Measurements from ENCODE around the gene RAB40A. TPM values are rescaled to one million over a fixed set of nuclear protein-coding genes. Genes with fewer than 3 reads are reported as not detected.

RAB40A gene
- total and polyA plus RNA-seq, 2 donors (not counting 1 experiment from before 2014, with no cell fraction given) = 0.15 to 0.67 TPM

DNA sequence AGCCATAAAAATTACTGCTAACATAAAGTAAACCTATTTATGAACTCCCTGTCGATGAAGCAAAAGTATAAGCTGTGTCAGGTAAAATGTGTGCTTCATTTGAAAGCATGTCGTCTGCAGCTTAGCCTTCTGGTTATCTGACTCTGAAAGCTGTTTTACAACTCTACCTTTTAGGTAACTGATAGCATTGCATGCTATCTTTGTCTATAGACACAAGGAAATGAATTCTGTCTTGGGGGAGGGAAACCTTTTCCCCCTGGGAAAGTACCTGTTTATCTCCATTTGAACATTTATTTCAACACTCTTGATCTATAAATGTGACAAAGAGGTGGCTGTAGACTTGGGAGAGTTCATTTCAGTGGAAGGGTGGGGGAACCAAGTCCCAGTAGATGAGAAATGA is 51.4 kb downstream of the RAB40A start:
- Histone ChIP-seq H3K9ac (ENCODE audit: low read length) (no peak overlapping the region), H3K4me1 (ENCODE audit: control insufficient read depth in 2 of 2, insufficient read depth in 2 of 2, low read length in 2 of 2) (peaks cover 0 to 3% of the 10 kb centered on the region in 2 donors), H4K20me1 (ENCODE audit: control insufficient read depth, insufficient read depth, low read length, poor library complexity, severe bottlenecking) (no peaks in the 10 kb centered on the region), H3K4me3 (ENCODE audit: control extremely low read depth in 1 of 5, extremely low read depth in 1 of 5, insufficient read depth in 1 of 5, low read depth in 2 of 5, low read length in 4 of 5) (no peak overlapping the region), H3K27me3 (replicated peaks in 1 of 4; ENCODE audit: control extremely low read depth in 1 of 4, control insufficient read depth in 3 of 4, insufficient read depth in 4 of 4, low read length in 3 of 4) (peaks cover 0 to 3% (median 0%) of the 10 kb centered on the region in 4 experiments), H3K36me3 (replicated peaks in 1 of 2; ENCODE audit: control extremely low read depth in 1 of 2, control insufficient read depth in 1 of 2, extremely low read depth in 1 of 2, insufficient read depth in 2 of 2, low read length in 1 of 2) (no peaks in the 10 kb centered on the region), H3K4me2 (replicated peaks; ENCODE audit: low read depth, low read length, poor library complexity, severe bottlenecking) (no peak overlapping the region), H3K79me2 (ENCODE audit: control insufficient read depth, insufficient read depth, low read length) (no peaks in the 10 kb centered on the region), H3K9me3 (ENCODE audit: control extremely low read depth in 1 of 3, control insufficient read depth in 2 of 3, insufficient read depth in 1 of 3, low read length in 2 of 3) (no peaks in the 10 kb centered on the region), H2AFZ (ENCODE audit: insufficient read depth, low read depth, low read length, poor library complexity, severe bottlenecking) (no peak overlapping the region), H3K27ac (ENCODE audit: low read length in 2 of 2) (no peak overlapping the region)
- no peaks in the 10 kb centered on the region for H3K9me3 Mint-ChIP-seq (ENCODE audit: insufficient read depth)
- H3K4me3 Mint-ChIP-seq = no peak overlapping the region
- H3K27me3 Mint-ChIP-seq = no peaks in the 10 kb centered on the region
- WGBS (ENCODE audit: insufficient coverage) = no CpG with 5 or more reads among the region's 2 CpGs
- DNase-seq (no peak), ATAC-seq (ENCODE audit: low read depth) (no peak)
- H3K4me1 Mint-ChIP-seq = peaks cover 6% of the 10 kb centered on the region
- no peak for TF ChIP-seq EZH2 (IDR thresholded peaks at IDR 0.05; ENCODE audit: borderline replicate concordance, insufficient read depth, low read depth, low read length, poor library complexity, severe bottlenecking)
- TF ChIP-seq, protein P1, sequence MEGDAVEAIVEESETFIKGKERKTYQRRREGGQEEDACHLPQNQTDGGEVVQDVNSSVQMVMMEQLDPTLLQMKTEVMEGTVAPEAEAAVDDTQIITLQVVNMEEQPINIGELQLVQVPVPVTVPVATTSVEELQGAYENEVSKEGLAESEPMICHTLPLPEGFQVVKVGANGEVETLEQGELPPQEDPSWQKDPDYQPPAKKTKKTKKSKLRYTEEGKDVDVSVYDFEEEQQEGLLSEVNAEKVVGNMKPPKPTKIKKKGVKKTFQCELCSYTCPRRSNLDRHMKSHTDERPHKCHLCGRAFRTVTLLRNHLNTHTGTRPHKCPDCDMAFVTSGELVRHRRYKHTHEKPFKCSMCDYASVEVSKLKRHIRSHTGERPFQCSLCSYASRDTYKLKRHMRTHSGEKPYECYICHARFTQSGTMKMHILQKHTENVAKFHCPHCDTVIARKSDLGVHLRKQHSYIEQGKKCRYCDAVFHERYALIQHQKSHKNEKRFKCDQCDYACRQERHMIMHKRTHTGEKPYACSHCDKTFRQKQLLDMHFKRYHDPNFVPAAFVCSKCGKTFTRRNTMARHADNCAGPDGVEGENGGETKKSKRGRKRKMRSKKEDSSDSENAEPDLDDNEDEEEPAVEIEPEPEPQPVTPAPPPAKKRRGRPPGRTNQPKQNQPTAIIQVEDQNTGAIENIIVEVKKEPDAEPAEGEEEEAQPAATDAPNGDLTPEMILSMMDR (IDR thresholded peaks at IDR 0.05) = no peak
- intact Hi-C loops (cut with micrococcal nuclease) = no loop called here
- CTCF ChIA-PET = no interaction called here
- POLR2A ChIA-PET = no interaction called here
- no peak overlapping the region for H3K27ac Mint-ChIP-seq

DNA sequence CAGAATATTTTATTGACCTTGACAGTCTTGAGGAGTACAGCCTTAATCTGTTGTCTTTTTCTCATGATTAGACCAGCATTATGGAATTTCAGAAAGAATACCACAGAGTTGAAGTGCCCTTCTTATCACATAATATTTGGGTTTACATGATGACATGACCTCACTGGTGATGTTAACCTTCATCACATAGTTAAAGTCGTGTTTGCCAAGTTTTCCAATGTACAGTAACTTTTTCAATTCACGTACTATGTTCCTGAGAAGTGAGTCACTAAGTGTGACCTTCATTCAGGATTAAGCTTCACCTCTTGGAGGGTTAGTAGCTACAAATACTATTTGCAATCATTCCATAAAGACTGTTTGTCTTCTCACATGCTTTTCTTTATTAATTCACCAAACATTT is 52.1 kb downstream of the RAB40A start:
- no peak for TF ChIP-seq EZH2 (IDR thresholded peaks at IDR 0.05; ENCODE audit: borderline replicate concordance, insufficient read depth, low read depth, low read length, poor library complexity, severe bottlenecking)
- TF ChIP-seq, protein P1 (IDR thresholded peaks at IDR 0.05) = no peak
- ATAC-seq (ENCODE audit: low read depth) = no peak
- peaks cover 6% of the 10 kb centered on the region for H3K4me1 Mint-ChIP-seq
- H3K79me2 ChIP-seq (ENCODE audit: control insufficient read depth, insufficient read depth, low read length) = no peaks in the 10 kb centered on the region
- intact Hi-C loops (cut with micrococcal nuclease) = no loop called here
- CTCF ChIA-PET = no interaction called here
- no peak overlapping the region for H3K9ac ChIP-seq (ENCODE audit: low read length)
- H3K36me3 ChIP-seq (replicated peaks in 1 of 2; ENCODE audit: control extremely low read depth in 1 of 2, control insufficient read depth in 1 of 2, extremely low read depth in 1 of 2, insufficient read depth in 2 of 2, low read length in 1 of 2) = no peaks in the 10 kb centered on the region
- no peak for DNase-seq
- no CpG with 5 or more reads among the region's 2 CpGs for WGBS (ENCODE audit: insufficient coverage)
- no peak overlapping the region for H3K27ac Mint-ChIP-seq
- no peaks in the 10 kb centered on the region for H4K20me1 ChIP-seq (ENCODE audit: control insufficient read depth, insufficient read depth, low read length, poor library complexity, severe bottlenecking)
- no peak overlapping the region for H3K27ac ChIP-seq (ENCODE audit: low read length in 2 of 2)
- peaks cover 0 to 3% of the 10 kb centered on the region in 2 donors for H3K4me1 ChIP-seq (ENCODE audit: control insufficient read depth in 2 of 2, insufficient read depth in 2 of 2, low read length in 2 of 2)
- H2AFZ ChIP-seq (ENCODE audit: insufficient read depth, low read depth, low read length, poor library complexity, severe bottlenecking) = no peak overlapping the region
- no peak overlapping the region for H3K4me3 Mint-ChIP-seq
- H3K27me3 Mint-ChIP-seq = peaks cover 3% of the 10 kb centered on the region
- POLR2A ChIA-PET = no interaction called here
- H3K9me3 ChIP-seq (ENCODE audit: control extremely low read depth in 1 of 3, control insufficient read depth in 2 of 3, insufficient read depth in 1 of 3, low read length in 2 of 3) = no peaks in the 10 kb centered on the region
- H3K4me3 ChIP-seq (ENCODE audit: control extremely low read depth in 1 of 5, extremely low read depth in 1 of 5, insufficient read depth in 1 of 5, low read depth in 2 of 5, low read length in 4 of 5) = no peak overlapping the region
- peaks cover 0 to 3% (median 0%) of the 10 kb centered on the region in 4 experiments for H3K27me3 ChIP-seq (replicated peaks in 1 of 4; ENCODE audit: control extremely low read depth in 1 of 4, control insufficient read depth in 3 of 4, insufficient read depth in 4 of 4, low read length in 3 of 4)
- no peak overlapping the region for H3K4me2 ChIP-seq (replicated peaks; ENCODE audit: low read depth, low read length, poor library complexity, severe bottlenecking)
- H3K9me3 Mint-ChIP-seq (ENCODE audit: insufficient read depth) = no peaks in the 10 kb centered on the region
